IPS-18c (cell line): ENCODE results near the gene NEXN.
"Not testable (repeated sequence)": the region's sequence is repeated elsewhere in the genome, so short reads cannot be mapped to it uniquely, and the experiment has no call there.

Source experiments
- H3K4me3 ChIP-seq: 2 replicates; pipeline ENCODE4 v1.7.0; 2013; ENCODE audit warnings: low read depth, mild to moderate bottlenecking, low read length, moderate library complexity; ENCODE audit not compliant: insufficient read depth
- H3K9me3 ChIP-seq: one replicate; pipeline ENCODE4 v1.6.1; 2013; ENCODE audit warnings: mild to moderate bottlenecking, low read length, moderate library complexity; ENCODE audit not compliant: control insufficient read depth, insufficient read depth

Gene NEXN

GRCh38 chr1:77891200-77891599, 2.8 kb downstream of the NEXN start:
- H3K4me3 ChIP-seq = no peak overlapping the region

GRCh38 chr1:77899647-77900320, 11.4 kb downstream of the NEXN start:
- no peak overlapping the region for H3K4me3 ChIP-seq
- no peaks in the 10 kb centered on the region for H3K9me3 ChIP-seq

More at GRCh38 chr1:77891200-77891599, 2.8 kb downstream of the NEXN start:
- no peaks in the 10 kb centered on the region for H3K9me3 ChIP-seq

GRCh38 chr1:77900687-77901293, 12.4 kb downstream of the NEXN start:
- no peaks in the 10 kb centered on the region for H3K9me3 ChIP-seq
- no peak overlapping the region for H3K4me3 ChIP-seq

GRCh38 chr1:77905603-77906002, 17.2 kb downstream of the NEXN start:
- Histone ChIP-seq H3K9me3 (no peaks in the 10 kb centered on the region), H3K4me3 (no peak overlapping the region)

- H3K4me3 ChIP-seq = no peak overlapping the region
Measured at GRCh38 chr1:77906019-77906545, 17.7 kb downstream of the NEXN start.

GRCh38 chr1:77906624-77907023, 18.2 kb downstream of the NEXN start:
- Histone ChIP-seq H3K4me3 (no peak overlapping the region), H3K9me3 (no peaks in the 10 kb centered on the region)

More at GRCh38 chr1:77906019-77906545, 17.7 kb downstream of the NEXN start:
- no peaks in the 10 kb centered on the region for H3K9me3 ChIP-seq

- Histone ChIP-seq H3K4me3 (no peak overlapping the region), H3K9me3 (no peaks in the 10 kb centered on the region)
Measured at GRCh38 chr1:77910116-77910515, 21.7 kb downstream of the NEXN start.

GRCh38 chr1:77918918-77919317, 30.5 kb downstream of the NEXN start:
- not testable (repeated sequence) for H3K9me3 ChIP-seq, H3K4me3 ChIP-seq

- Histone ChIP-seq H3K4me3 (no peak overlapping the region), H3K9me3 (no peaks in the 10 kb centered on the region)
Measured at GRCh38 chr1:77925518-77925917, 37.1 kb downstream of the NEXN start.

GRCh38 chr1:77925956-77926355, 37.5 kb downstream of the NEXN start:
- Histone ChIP-seq H3K4me3 (no peak overlapping the region), H3K9me3 (no peaks in the 10 kb centered on the region)

GRCh38 chr1:77926561-77927357, 38.3 kb downstream of the NEXN start:
- H3K4me3 ChIP-seq = no peak overlapping the region

GRCh38 chr1:77927414-77927813, 39.0 kb downstream of the NEXN start:
- Histone ChIP-seq H3K4me3 (no peak overlapping the region), H3K9me3 (no peaks in the 10 kb centered on the region)

More at GRCh38 chr1:77926561-77927357, 38.3 kb downstream of the NEXN start:
- H3K9me3 ChIP-seq = no peaks in the 10 kb centered on the region

GRCh38 chr1:77929806-77930205, 41.4 kb downstream of the NEXN start:
- no peak overlapping the region for H3K4me3 ChIP-seq
- H3K9me3 ChIP-seq = no peaks in the 10 kb centered on the region

GRCh38 chr1:77938651-77939050, 50.2 kb downstream of the NEXN start:
- Histone ChIP-seq H3K9me3 (no peaks in the 10 kb centered on the region), H3K4me3 (no peak overlapping the region)

GRCh38 chr1:77940921-77941570, 52.6 kb downstream of the NEXN start:
- Histone ChIP-seq H3K4me3 (no peak overlapping the region), H3K9me3 (no peaks in the 10 kb centered on the region)

- Histone ChIP-seq H3K4me3 (no peak overlapping the region), H3K9me3 (no peaks in the 10 kb centered on the region)
Measured at GRCh38 chr1:77942400-77943140, 54.1 kb downstream of the NEXN start.

GRCh38 chr1:77945345-77945744, 56.9 kb downstream of the NEXN start:
- H3K4me3 ChIP-seq = no peak overlapping the region
- no peaks in the 10 kb centered on the region for H3K9me3 ChIP-seq
